Measurements from ENCODE around the gene IFIT3. TPM values are rescaled to one million over a fixed set of nuclear protein-coding genes. Genes with fewer than 3 reads are reported as not detected.

Gene IFIT3
- polyA plus RNA-seq, 1 of the 3 experiments (the other 2 are of a cell fraction), result 3.2 TPM

DNA sequence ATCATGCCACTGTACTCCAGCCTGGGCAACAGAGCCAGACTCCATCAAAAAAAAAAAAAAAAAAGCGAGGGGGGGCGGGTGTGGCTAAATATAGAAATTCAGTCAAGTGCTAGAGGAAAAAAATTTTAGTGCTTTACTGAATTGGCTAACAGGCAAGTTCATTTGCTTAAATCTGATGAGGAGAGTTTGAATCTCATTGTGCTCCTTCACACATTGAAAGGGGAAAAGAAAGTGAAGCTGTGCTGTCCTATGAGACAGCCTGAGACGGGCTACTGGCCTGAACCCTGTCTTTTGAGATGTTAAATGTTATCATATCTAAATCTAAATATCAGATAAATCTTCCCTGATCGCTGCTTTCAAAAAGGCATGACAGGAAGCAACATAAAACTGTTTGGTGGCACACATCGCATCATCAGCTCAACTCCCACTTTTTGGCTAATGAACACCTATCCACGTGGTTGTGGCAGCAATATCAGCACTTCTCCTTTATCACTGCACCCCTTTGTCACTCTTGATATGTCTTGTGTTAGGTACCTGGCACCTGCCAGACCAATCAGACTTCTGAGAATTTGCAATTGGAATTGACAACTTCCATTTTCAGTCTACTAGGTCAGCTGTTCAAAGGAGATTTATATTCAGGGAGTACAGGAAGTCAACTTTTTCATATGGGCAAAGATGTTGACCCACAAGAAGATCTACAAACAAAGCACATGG lies 36.1 kb downstream of the IFIT3 start:
- Histone ChIP-seq H3K4me3 (ENCODE audit: low read depth in 2 of 2, low read length in 1 of 2) (no peak overlapping the region), H2AFZ (ENCODE audit: low read depth) (no peak overlapping the region), H3K4me2 (no peak overlapping the region), H3K79me2 (ENCODE audit: insufficient read depth) (no peaks in the 10 kb centered on the region), H3K9ac (no peak overlapping the region), H3K36me3 (replicated peaks in 1 of 2; ENCODE audit: control insufficient read depth in 1 of 2, insufficient read depth in 2 of 2, low read length in 1 of 2) (no peaks in the 10 kb centered on the region), H3K4me1 (ENCODE audit: control insufficient read depth in 1 of 2, insufficient read depth in 2 of 2, low read depth in 1 of 2, low read length in 1 of 2) (peaks cover 0 to 4% of the 10 kb centered on the region in 2 experiments; a peak in 1 of 4 replicates), H3F3A (replicated peaks; ENCODE audit: insufficient read depth) (no peaks in the 10 kb centered on the region), H3K27ac (ENCODE audit: low read depth in 2 of 2, low read length in 1 of 2) (no peak overlapping the region), H3K27me3 (ENCODE audit: insufficient read depth) (no peaks in the 10 kb centered on the region), H3K9me2 (no peaks in the 10 kb centered on the region), H3K9me3 (no peaks in the 10 kb centered on the region), H4K20me1 (ENCODE audit: insufficient read depth) (no peaks in the 10 kb centered on the region)
- no peak for DNase-seq
- ChIA-PET POLR2A (no interaction called here), CTCF (interaction anchor here (1.0 to 1.3 kb wide), 5 partner anchors 25 to 146 kb away, joined by 3 to 5 read pairs (median 3); no protein-coding TSS in a partner anchor)
- WGBS (ENCODE audit: low lambda C conversion rate), result 94% methylated on average over 6 of the region's 6 CpGs
- TF ChIP-seq ELF1 (IDR thresholded peaks at IDR 0.05), result no peak
- no peak for TF ChIP-seq RXRA (IDR thresholded peaks at IDR 0.05; ENCODE audit: borderline replicate concordance, low read depth)
- no peak for TF ChIP-seq GATA2 (CRISPR knock-in tag; IDR thresholded peaks at IDR 0.05)
- TF ChIP-seq NRF1 (IDR thresholded peaks at IDR 0.05; ENCODE audit: low read depth, low read length), result no peak
- no peak for TF ChIP-seq FOXJ3 (CRISPR knock-in tag; IDR thresholded peaks at IDR 0.05)
- TF ChIP-seq GABPA (IDR thresholded peaks at IDR 0.05; ENCODE audit: low read depth), result no peak
- TF ChIP-seq, protein P1, sequence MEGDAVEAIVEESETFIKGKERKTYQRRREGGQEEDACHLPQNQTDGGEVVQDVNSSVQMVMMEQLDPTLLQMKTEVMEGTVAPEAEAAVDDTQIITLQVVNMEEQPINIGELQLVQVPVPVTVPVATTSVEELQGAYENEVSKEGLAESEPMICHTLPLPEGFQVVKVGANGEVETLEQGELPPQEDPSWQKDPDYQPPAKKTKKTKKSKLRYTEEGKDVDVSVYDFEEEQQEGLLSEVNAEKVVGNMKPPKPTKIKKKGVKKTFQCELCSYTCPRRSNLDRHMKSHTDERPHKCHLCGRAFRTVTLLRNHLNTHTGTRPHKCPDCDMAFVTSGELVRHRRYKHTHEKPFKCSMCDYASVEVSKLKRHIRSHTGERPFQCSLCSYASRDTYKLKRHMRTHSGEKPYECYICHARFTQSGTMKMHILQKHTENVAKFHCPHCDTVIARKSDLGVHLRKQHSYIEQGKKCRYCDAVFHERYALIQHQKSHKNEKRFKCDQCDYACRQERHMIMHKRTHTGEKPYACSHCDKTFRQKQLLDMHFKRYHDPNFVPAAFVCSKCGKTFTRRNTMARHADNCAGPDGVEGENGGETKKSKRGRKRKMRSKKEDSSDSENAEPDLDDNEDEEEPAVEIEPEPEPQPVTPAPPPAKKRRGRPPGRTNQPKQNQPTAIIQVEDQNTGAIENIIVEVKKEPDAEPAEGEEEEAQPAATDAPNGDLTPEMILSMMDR (IDR thresholded peaks at IDR 0.05), result no peak
- TF ChIP-seq, protein P2, sequence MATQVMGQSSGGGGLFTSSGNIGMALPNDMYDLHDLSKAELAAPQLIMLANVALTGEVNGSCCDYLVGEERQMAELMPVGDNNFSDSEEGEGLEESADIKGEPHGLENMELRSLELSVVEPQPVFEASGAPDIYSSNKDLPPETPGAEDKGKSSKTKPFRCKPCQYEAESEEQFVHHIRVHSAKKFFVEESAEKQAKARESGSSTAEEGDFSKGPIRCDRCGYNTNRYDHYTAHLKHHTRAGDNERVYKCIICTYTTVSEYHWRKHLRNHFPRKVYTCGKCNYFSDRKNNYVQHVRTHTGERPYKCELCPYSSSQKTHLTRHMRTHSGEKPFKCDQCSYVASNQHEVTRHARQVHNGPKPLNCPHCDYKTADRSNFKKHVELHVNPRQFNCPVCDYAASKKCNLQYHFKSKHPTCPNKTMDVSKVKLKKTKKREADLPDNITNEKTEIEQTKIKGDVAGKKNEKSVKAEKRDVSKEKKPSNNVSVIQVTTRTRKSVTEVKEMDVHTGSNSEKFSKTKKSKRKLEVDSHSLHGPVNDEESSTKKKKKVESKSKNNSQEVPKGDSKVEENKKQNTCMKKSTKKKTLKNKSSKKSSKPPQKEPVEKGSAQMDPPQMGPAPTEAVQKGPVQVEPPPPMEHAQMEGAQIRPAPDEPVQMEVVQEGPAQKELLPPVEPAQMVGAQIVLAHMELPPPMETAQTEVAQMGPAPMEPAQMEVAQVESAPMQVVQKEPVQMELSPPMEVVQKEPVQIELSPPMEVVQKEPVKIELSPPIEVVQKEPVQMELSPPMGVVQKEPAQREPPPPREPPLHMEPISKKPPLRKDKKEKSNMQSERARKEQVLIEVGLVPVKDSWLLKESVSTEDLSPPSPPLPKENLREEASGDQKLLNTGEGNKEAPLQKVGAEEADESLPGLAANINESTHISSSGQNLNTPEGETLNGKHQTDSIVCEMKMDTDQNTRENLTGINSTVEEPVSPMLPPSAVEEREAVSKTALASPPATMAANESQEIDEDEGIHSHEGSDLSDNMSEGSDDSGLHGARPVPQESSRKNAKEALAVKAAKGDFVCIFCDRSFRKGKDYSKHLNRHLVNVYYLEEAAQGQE (IDR thresholded peaks at IDR 0.05; ENCODE audit: low read depth, low read length), result no peak
- TF ChIP-seq, protein P3, sequence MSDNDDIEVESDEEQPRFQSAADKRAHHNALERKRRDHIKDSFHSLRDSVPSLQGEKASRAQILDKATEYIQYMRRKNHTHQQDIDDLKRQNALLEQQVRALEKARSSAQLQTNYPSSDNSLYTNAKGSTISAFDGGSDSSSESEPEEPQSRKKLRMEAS (IDR thresholded peaks at IDR 0.05; ENCODE audit: low read depth), result no peak
- TF ChIP-seq SMC3 (IDR thresholded peaks at IDR 0.05; ENCODE audit: low read depth, low read length), result no peak
- no peak for TF ChIP-seq TCF12 (IDR thresholded peaks at IDR 0.05)
- TF ChIP-seq, protein P4, sequence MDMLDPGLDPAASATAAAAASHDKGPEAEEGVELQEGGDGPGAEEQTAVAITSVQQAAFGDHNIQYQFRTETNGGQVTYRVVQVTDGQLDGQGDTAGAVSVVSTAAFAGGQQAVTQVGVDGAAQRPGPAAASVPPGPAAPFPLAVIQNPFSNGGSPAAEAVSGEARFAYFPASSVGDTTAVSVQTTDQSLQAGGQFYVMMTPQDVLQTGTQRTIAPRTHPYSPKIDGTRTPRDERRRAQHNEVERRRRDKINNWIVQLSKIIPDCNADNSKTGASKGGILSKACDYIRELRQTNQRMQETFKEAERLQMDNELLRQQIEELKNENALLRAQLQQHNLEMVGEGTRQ (IDR thresholded peaks at IDR 0.05; ENCODE audit: borderline replicate concordance, low read depth, low read length), result no peak
- TF ChIP-seq TAF1 (IDR thresholded peaks at IDR 0.05; ENCODE audit: borderline replicate concordance, low read depth, low read length), result no peak

Data from SK-N-SH (cell line).